Ovary (tissue), 9 donors: ENCODE results near the gene XBP1. TPM values are rescaled to one million over a fixed set of nuclear protein-coding genes. Genes with fewer than 3 reads are reported as not detected.

Source experiments
- DNase-seq, 5 donors: peaks; one replicate each; pipeline ENCODE4 v3.0.0-alpha.2; 2019 to 2020
- H3K27ac ChIP-seq, 2 donors: fragments of 200-600 bp; one replicate each; pipeline versions ENCODE4 v1.5.1 to v1.8.0; 2019 to 2022
- H3K27me3 ChIP-seq: fragments of 200-600 bp; one replicate; pipeline ENCODE4 v1.8.0; 2022
- H3K36me3 ChIP-seq: fragments of 200-600 bp; sonication (generic); one replicate; pipeline ENCODE4 v1.5.1; 2019
- H3K4me1 ChIP-seq: one replicate; pipeline ENCODE4 v1.8.1; 2013; ENCODE audit warnings: mild to moderate bottlenecking, moderate library complexity; ENCODE audit not compliant: insufficient read depth
- H3K4me3 ChIP-seq: fragments of 200-600 bp; sonication (generic); one replicate; pipeline ENCODE4 v1.5.1; 2017
- H3K9me3 ChIP-seq, 2 donors: fragments of 200-600 bp in 1 of 2; sonication (generic) in 1 of 2; one replicate each; pipeline versions ENCODE4 v1.5.1 to v1.8.1; 2013 to 2019; ENCODE audit warnings: mild to moderate bottlenecking in 1 of 2, moderate library complexity in 1 of 2
- CTCF ChIP-seq, 3 donors: fragments of 450-650 bp in 2 of 3; fragments of 200-600 bp in 1 of 3; IDR thresholded peaks; one replicate each; pipeline versions ENCODE4 v1.5.1 to v1.8.0; 2016 to 2022; ENCODE audit warnings: antibody characterized with exemption in 3 of 3, mild to moderate bottlenecking in 1 of 3
- EP300 ChIP-seq: sonication (generic); formaldehyde crosslinking; IDR thresholded peaks from one replicate; pipeline ENCODE4 v1.6.1; 2017; ENCODE audit warnings: antibody characterized with exemption
- POLR2A ChIP-seq: fragments of 450-650 bp; IDR thresholded peaks from one replicate; pipeline ENCODE4 v1.6.1; 2017; ENCODE audit warnings: antibody characterized with exemption, mild to moderate bottlenecking, moderate library complexity
- WGBS, 3 donors: extraction: QIAGEN DNeasy Blood & Tissue Kit in 1 of 3; methylation state at CpG; one replicate each; pipeline versions ENCODE4 v1.1.5 to v1.1.7; 2013 to 2017; 5-methylcytosine and 5-hydroxymethylcytosine counted together
- intact Hi-C, 4 donors: fragments of 100-400 bp; cut with DNase I; formaldehyde crosslinking; loops; one replicate each; pipeline versions ENCODE4 v1.11.0 to v1.15.1; 2022 to 2023
- polyA plus RNA-seq, 2 donors: library from polyadenylated mRNA; stranded (reverse); fragments of 200-250 nt in 1 of 2; fragments of 350-450 nt in 1 of 2; fragmentation: Illumina TruSeq in 1 of 2; extraction: RNeasy Lipid Tissue Mini Kit (QIAGEN cat#74804) in 1 of 2; gene quantifications; one replicate each; pipeline ENCODE4 v1.2.3, GENCODE V29; 2013 to 2014
- total RNA-seq, 7 donors: library from RNA; depleted of rRNA in 2 of 7; stranded (reverse); fragments of >200 nt in 2 of 7; fragmentation: NEBNext Ultra II Directional in 3 of 7; extraction: Animal tissue kit (Norgen Biotek cat#: 25700) in 3 of 7; gene quantifications; one replicate each; pipeline versions ENCODE4 v1.1.0 to v1.2.4, GENCODE V29; 2016 to 2023
- donor health status: DM: no; HTN: no; CAD: no; lungs with moderate emphysema.
- donor health status: DM: no; HTN: no; CAD: no.
- donor health status: Bipolar disorder and iron deficiency.
- donor health status: DM: yes; HTN: yes; CAD: no.
- donor health status: DM: no; HTN: no; CAD: no.
- donor health status: DM: yes; HTN: yes; CAD: no.

The XBP1 gene
- total and polyA plus RNA-seq, 9 donors = 53.1 to 229 (median 138) TPM

GRCh38 chr22:28791841-28792490, 8.4 kb downstream of the XBP1 start:
- intact Hi-C loops = no loop called here
- Histone ChIP-seq H3K27ac (no peak overlapping the region), H3K36me3 (no peaks in the 10 kb centered on the region)

GRCh38 chr22:28791124-28791523, 9.2 kb downstream of the XBP1 start:
- Histone ChIP-seq H3K27me3 (no peaks in the 10 kb centered on the region), H3K4me3 (no peak overlapping the region), H3K4me1 (no peaks in the 10 kb centered on the region), H3K9me3 (no peaks in the 10 kb centered on the region), H3K36me3 (no peaks in the 10 kb centered on the region), H3K27ac (no peak overlapping the region)
- 91 to 96% (median 95%) methylated on average over 5 of the region's 5 CpGs for WGBS, 3 donors
- DNase-seq = no peak
- intact Hi-C loops = no loop called here
- no peak for TF ChIP-seq POLR2A
- no peak for TF ChIP-seq CTCF (IDR thresholded peaks at IDR 0.05)
- TF ChIP-seq EP300 = no peak

More at GRCh38 chr22:28791841-28792490, 8.4 kb downstream of the XBP1 start:
- no peak overlapping the region for H3K4me3 ChIP-seq
- WGBS, 3 donors = 64 to 66% (median 65%) methylated on average over 3 of the region's 3 CpGs
- no peaks in the 10 kb centered on the region for H3K4me1 ChIP-seq
- no peak for DNase-seq
- H3K27me3 ChIP-seq = no peaks in the 10 kb centered on the region
- TF ChIP-seq CTCF (IDR thresholded peaks at IDR 0.05) = no peak
- TF ChIP-seq EP300 = no peak
- TF ChIP-seq POLR2A = no peak
- H3K9me3 ChIP-seq = no peaks in the 10 kb centered on the region

- no peak for DNase-seq
- intact Hi-C loops = no loop called here
- no peaks in the 10 kb centered on the region for H3K9me3 ChIP-seq
- no peaks in the 10 kb centered on the region for H3K36me3 ChIP-seq
- no peak overlapping the region for H3K4me3 ChIP-seq
- 15 to 37% (median 26%) methylated on average over 3 of the region's 3 CpGs for WGBS, 3 donors
- H3K27ac ChIP-seq = no peak overlapping the region
- TF ChIP-seq CTCF (IDR thresholded peaks at IDR 0.05) (no peak), POLR2A (no peak), EP300 (no peak)
- no peaks in the 10 kb centered on the region for H3K4me1 ChIP-seq
- H3K27me3 ChIP-seq = no peaks in the 10 kb centered on the region
Observed at GRCh38 chr22:28788601-28789000, 11.8 kb downstream of the XBP1 start.

GRCh38 chr22:28783786-28784671, 16.3 kb downstream of the XBP1 start:
- H3K27ac ChIP-seq = no peak overlapping the region
- H3K4me3 ChIP-seq = no peak overlapping the region
- no peaks in the 10 kb centered on the region for H3K27me3 ChIP-seq
- no peaks in the 10 kb centered on the region for H3K9me3 ChIP-seq
- no peak for TF ChIP-seq CTCF (IDR thresholded peaks at IDR 0.05)
- TF ChIP-seq EP300 = no peak
- no peak for TF ChIP-seq POLR2A
- H3K4me1 ChIP-seq = no peaks in the 10 kb centered on the region
- intact Hi-C loops = no loop called here
- DNase-seq = no peak
- H3K36me3 ChIP-seq = no peaks in the 10 kb centered on the region
- 71 to 84% (median 82%) methylated on average over 4 of the region's 4 CpGs for WGBS, 3 donors
